Pancreas (tissue), 10 donors: ENCODE results near the gene RAPGEF5. TPM values are rescaled to one million over a fixed set of nuclear protein-coding genes. Genes with fewer than 3 reads are reported as not detected.

Experiments
- ATAC-seq, 4 donors: fragments of 200-7000 bp; cut with Tn5 transposase; one replicate each; pipeline versions ENCODE4 v1.8.0 to v1.9.1; 2020; ENCODE audit warnings: mild to moderate bottlenecking in 4 of 4, moderate library complexity in 4 of 4
- DNase-seq, 6 donors: peaks; one replicate each; pipeline ENCODE4 v3.0.0-alpha.2; 2020
- FAIRE-seq: peaks from 2 replicates; lab custom pipeline; 2012; peaks lifted over from hg19 to GRCh38; lab: Jason Lieb, UNC
- H3K27ac ChIP-seq, 4 donors: fragments of 200-600 bp; sonication (generic); 1 replicate in 3 of 4; 2 replicates in 1 of 4; pipeline versions ENCODE4 v1.5.0 to v1.8.0; 2020
- H3K27me3 ChIP-seq, 4 donors: fragments of 200-600 bp; one replicate each; pipeline ENCODE4 v1.8.0; 2021
- H3K36me3 ChIP-seq, 3 donors: fragments of 200-600 bp; sonication (generic) in 1 of 3; one replicate each; pipeline versions ENCODE4 v1.5.0 to v1.8.0; 2020 to 2021
- H3K4me1 ChIP-seq, 3 donors: fragments of 200-600 bp; one replicate each; pipeline ENCODE4 v1.8.0; 2021
- H3K4me3 ChIP-seq, 4 donors: fragments of 200-600 bp; sonication (generic) in 2 of 4; one replicate each; pipeline versions ENCODE4 v1.5.0 to v1.8.0; 2020 to 2021
- H3K9me3 ChIP-seq, 4 donors: fragments of 200-600 bp; one replicate each; pipeline ENCODE4 v1.8.0; 2021
- CTCF ChIP-seq, 4 donors: fragments of 200-600 bp; sonication (generic) in 3 of 4; IDR thresholded peaks; one replicate each; pipeline versions ENCODE4 v1.5.0 to v1.8.0; 2021; ENCODE audit warnings: antibody characterized with exemption in 4 of 4
- WGBS, 2 donors: extraction: QIAGEN DNeasy Blood & Tissue Kit; methylation state at CpG; one replicate each; pipeline ENCODE4 v1.1.7; 2013; 5-methylcytosine and 5-hydroxymethylcytosine counted together
- intact Hi-C, 3 donors: fragments of 100-400 bp; cut with DNase I; formaldehyde crosslinking; loops; one replicate each; pipeline versions ENCODE4 v1.11.1 to v1.14.2; 2022
- polyA plus RNA-seq, 2 donors: library from polyadenylated mRNA; stranded (reverse); fragments of 200-250 nt; gene quantifications; one replicate each; pipeline ENCODE4 v1.2.3, GENCODE V29; 2013
- total RNA-seq, 6 donors: library from RNA; stranded (reverse); fragmentation: NEBNext Ultra II Directional in 4 of 6; extraction: Animal tissue kit (Norgen Biotek cat#: 25700) in 4 of 6; gene quantifications; one replicate each; pipeline versions ENCODE4 v1.2.1 to v1.2.4, GENCODE V29; 2021 to 2023
- donor health status: healthy with polysubstance abuse.
- donor health status: DM: no; HTN: no; CAD: no; lungs with moderate emphysema.
- donor health status: DM: no; HTN: no; CAD: no.
- donor health status: control.
- donor health status: control.
- donor health status: Bipolar disorder and iron deficiency.
- donor health status: DM: yes; HTN: yes; CAD: no.
- donor health status: DM: no; HTN: no; CAD: no.
- donor health status: DM: no; HTN: no; CAD: no.
- donor health status: DM: yes; HTN: yes; CAD: no.

RAPGEF5 gene
- total and polyA plus RNA-seq, 8 donors: 7.5 to 38.9 (median 29.1) TPM

- Histone ChIP-seq H3K27ac (no peak overlapping the region), H3K9me3 (no peaks in the 10 kb centered on the region), H3K36me3 (no peaks in the 10 kb centered on the region), H3K27me3 (no peaks in the 10 kb centered on the region), H3K4me1 (peaks cover 4 to 7% (median 5%) of the 10 kb centered on the region in 3 donors), H3K4me3 (no peak overlapping the region)
- no peak for TF ChIP-seq CTCF (IDR thresholded peaks at IDR 0.05)
- WGBS, 2 donors: 90 to 92% methylated on average over 2 of the region's 2 CpGs
- DNase-seq (no peak), FAIRE-seq (no peak), ATAC-seq (no peak)
- intact Hi-C loops: no loop called here
Measured at GRCh38 chr7:22339725-22340390, 17.1 kb downstream of the RAPGEF5 start.

GRCh38 chr7:22338877-22339276 is 18.1 kb downstream of the RAPGEF5 start:
- H3K9me3 ChIP-seq: no peaks in the 10 kb centered on the region
- H3K4me1 ChIP-seq: peaks cover 8 to 17% (median 11%) of the 10 kb centered on the region in 3 donors
- 82 to 89% methylated on average over 7 of the region's 7 CpGs for WGBS, 2 donors
- TF ChIP-seq CTCF (IDR thresholded peaks at IDR 0.05): no peak
- H3K27me3 ChIP-seq: no peaks in the 10 kb centered on the region
- ATAC-seq (no peak), DNase-seq (no peak), FAIRE-seq (no peak)
- no peak overlapping the region for H3K27ac ChIP-seq
- no peak overlapping the region for H3K4me3 ChIP-seq
- intact Hi-C loops: no loop called here
- no peaks in the 10 kb centered on the region for H3K36me3 ChIP-seq

- H3K27me3 ChIP-seq: no peaks in the 10 kb centered on the region
- intact Hi-C loops: no loop called here
- 54 to 80% methylated on average over 2 of the region's 2 CpGs for WGBS, 2 donors
- H3K27ac ChIP-seq: no peak overlapping the region
- DNase-seq (no peak), FAIRE-seq (no peak), ATAC-seq (no peak)
- no peak for TF ChIP-seq CTCF (IDR thresholded peaks at IDR 0.05)
- H3K36me3 ChIP-seq: no peaks in the 10 kb centered on the region
- no peaks in the 10 kb centered on the region for H3K9me3 ChIP-seq
- H3K4me3 ChIP-seq: no peak overlapping the region
- peaks cover 12 to 22% (median 13%) of the 10 kb centered on the region in 3 donors for H3K4me1 ChIP-seq
Measured at GRCh38 chr7:22338411-22338810, 18.5 kb downstream of the RAPGEF5 start.

GRCh38 chr7:22333680-22334141 is 23.2 kb downstream of the RAPGEF5 start:
- H3K9me3 ChIP-seq: no peaks in the 10 kb centered on the region
- no peaks in the 10 kb centered on the region for H3K36me3 ChIP-seq
- H3K27ac ChIP-seq: peak overlapping the region; percentile 45 to 80 (median 56)
- intact Hi-C loops: no loop called here
- H3K4me1 ChIP-seq: peaks cover 34 to 37% (median 37%) of the 10 kb centered on the region in 3 donors
- FAIRE-seq: no peak
- no peak for TF ChIP-seq CTCF (IDR thresholded peaks at IDR 0.05)
- no peaks in the 10 kb centered on the region for H3K27me3 ChIP-seq
- peak in 5 of 6 donors; percentile 28 to 60 (median 46) for DNase-seq
- H3K4me3 ChIP-seq: no peak overlapping the region
- 28 to 30% methylated on average over 15 of the region's 15 CpGs for WGBS, 2 donors
- ATAC-seq: peak; percentile 51 to 74 (median 70)

- DNase-seq (no peak), FAIRE-seq (no peak), ATAC-seq (peak; percentile 56 to 80 (median 66))
- Histone ChIP-seq H3K4me1 (peaks cover 36 to 37% (median 37%) of the 10 kb centered on the region in 3 donors), H3K36me3 (no peaks in the 10 kb centered on the region), H3K9me3 (no peaks in the 10 kb centered on the region), H3K27me3 (no peaks in the 10 kb centered on the region), H3K4me3 (no peak overlapping the region), H3K27ac (peak overlapping the region in 2 of 4 donors; percentile 62 to 80)
- intact Hi-C loops: no loop called here
- no peak for TF ChIP-seq CTCF (IDR thresholded peaks at IDR 0.05)
- 13 to 15% methylated on average over 3 of the region's 3 CpGs for WGBS, 2 donors
Measured at GRCh38 chr7:22332461-22332870, 24.5 kb downstream of the RAPGEF5 start.
